ENCODE data around the gene CUL9.

CUL9 gene

GRCh38 chr6:43173591-43174262 lies 8.3 kb upstream of the CUL9 start:
- DNase-seq, result peak in 3 of 6 experiments; percentile 36 to 54 (median 53)

GRCh38 chr6:43174263-43175112 lies 7.5 kb upstream of the CUL9 start:
- peak; percentile 80 to 92 (median 87) for DNase-seq

GRCh38 chr6:43175676-43176422 lies 6.1 kb upstream of the CUL9 start:
- DNase-seq, result no peak

GRCh38 chr6:43176423-43176786 lies 5.6 kb upstream of the CUL9 start:
- DNase-seq, result no peak

- no peak for DNase-seq
Measured at GRCh38 chr6:43178150-43178549, 3.8 kb upstream of the CUL9 start.

GRCh38 chr6:43178951-43179830 lies 2.8 kb upstream of the CUL9 start:
- no peak for DNase-seq

GRCh38 chr6:43180058-43180457 lies 1.9 kb upstream of the CUL9 start:
- no peak for DNase-seq

GRCh38 chr6:43180985-43181384 lies 1.0 kb upstream of the CUL9 start:
- no peak for DNase-seq

GRCh38 chr6:43181621-43181941 lies 415 bp upstream of the CUL9 start:
- DNase-seq, result no peak

GRCh38 chr6:43183441-43183840 lies 1.4 kb downstream of the CUL9 start:
- no peak for DNase-seq

- no peak for DNase-seq
Measured at GRCh38 chr6:43184268-43184985, 2.4 kb downstream of the CUL9 start.

- DNase-seq, result peak in 4 of 6 experiments; percentile 7 to 69 (median 66)
Measured at GRCh38 chr6:43185391-43185985, 3.5 kb downstream of the CUL9 start.

GRCh38 chr6:43186019-43186418 lies 4.0 kb downstream of the CUL9 start:
- DNase-seq, result no peak

- no peak for DNase-seq
Measured at GRCh38 chr6:43186706-43187105, 4.7 kb downstream of the CUL9 start.

- DNase-seq, result no peak
Measured at GRCh38 chr6:43187821-43188220, 5.8 kb downstream of the CUL9 start.

GRCh38 chr6:43188426-43188825 lies 6.4 kb downstream of the CUL9 start:
- no peak for DNase-seq

GRCh38 chr6:43189776-43190304 lies 7.8 kb downstream of the CUL9 start:
- no peak for DNase-seq

- DNase-seq, result no peak
Measured at GRCh38 chr6:43192911-43193310, 10.9 kb downstream of the CUL9 start.

GRCh38 chr6:43193929-43194328 lies 11.9 kb downstream of the CUL9 start:
- no peak for DNase-seq

- DNase-seq, result no peak
Measured at GRCh38 chr6:43196337-43196736, 14.3 kb downstream of the CUL9 start.

- no peak for DNase-seq
Measured at GRCh38 chr6:43199912-43200311, 17.9 kb downstream of the CUL9 start.
